ENCODE data around the gene MX2.
A peak's percentile ranks its signal among the peaks of the same experiment; 100 is the strongest.

The MX2 gene

GRCh38 chr21:41365377-41366107, 3.7 kb downstream of the MX2 start:
- peak in 1 of 2 donors; percentile 1 for DNase-seq

GRCh38 chr21:41366522-41367151, 4.8 kb downstream of the MX2 start:
- peak; percentile 20 to 80 for DNase-seq

GRCh38 chr21:41367301-41367944, 5.6 kb downstream of the MX2 start:
- no peak for DNase-seq

GRCh38 chr21:41367945-41368734, 6.3 kb downstream of the MX2 start:
- peak in 1 of 2 donors; percentile 58 for DNase-seq

GRCh38 chr21:41368735-41369104, 6.9 kb downstream of the MX2 start:
- peak in 1 of 2 donors; percentile 11 for DNase-seq

GRCh38 chr21:41369105-41369919, 7.5 kb downstream of the MX2 start:
- peak; percentile 35 to 51 for DNase-seq

GRCh38 chr21:41369920-41370839, 8.4 kb downstream of the MX2 start:
- DNase-seq: peak; percentile 36 to 51

- DNase-seq: peak in 1 of 2 donors; percentile 2
Observed at GRCh38 chr21:41370840-41371684, 9.2 kb downstream of the MX2 start.

- DNase-seq: peak in 1 of 2 donors; percentile 7
Observed at GRCh38 chr21:41371685-41372030, 9.8 kb downstream of the MX2 start.

GRCh38 chr21:41373253-41373652, 11.4 kb downstream of the MX2 start:
- peak in 1 of 2 donors; percentile 7 for DNase-seq

GRCh38 chr21:41373763-41374162, 11.9 kb downstream of the MX2 start:
- DNase-seq: peak in 1 of 2 donors; percentile 3

- peak in 1 of 2 donors; percentile 4 for DNase-seq
Observed at GRCh38 chr21:41374177-41374712, 12.4 kb downstream of the MX2 start.

GRCh38 chr21:41374867-41375533, 13.2 kb downstream of the MX2 start:
- DNase-seq: peak in 1 of 2 donors; percentile 10

GRCh38 chr21:41375875-41376274, 14.0 kb downstream of the MX2 start:
- DNase-seq: no peak

GRCh38 chr21:41377715-41378114, 15.9 kb downstream of the MX2 start:
- no peak for DNase-seq

- no peak for DNase-seq
Observed at GRCh38 chr21:41378849-41379248, 17.0 kb downstream of the MX2 start.

- no peak for DNase-seq
Observed at GRCh38 chr21:41379901-41380300, 18.1 kb downstream of the MX2 start.

- DNase-seq: no peak
Observed at GRCh38 chr21:41381731-41382130, 19.9 kb downstream of the MX2 start.

Measured in CD4-positive, alpha-beta T cell treated with Interleukin-4 for 1 hour (primary cell).